Fibroblast of lung (primary cell): ENCODE results near the gene EWSR1.

Experiments
- EZH2 ChIP-seq: IDR thresholded peaks from 2 replicates; pipeline ENCODE4 v1.5.1; 2012; ENCODE audit warnings: low read length, control low read depth, mild to moderate bottlenecking; ENCODE audit errors: missing control alignments
- TF ChIP-seq, protein P1 (sequence below), 2 donors: IDR thresholded peaks in 1 of 2; conservative IDR thresholded peaks in 1 of 2; 1 replicate in 1 of 2; 2 replicates in 1 of 2; pipeline ENCODE4 v1.5.1; 2011 to 2012; ENCODE audit warnings: low read length in 2 of 2, control low read depth in 1 of 2, inconsistent platforms in 1 of 2, low read depth in 1 of 2, mild to moderate bottlenecking in 1 of 2

DNA sequence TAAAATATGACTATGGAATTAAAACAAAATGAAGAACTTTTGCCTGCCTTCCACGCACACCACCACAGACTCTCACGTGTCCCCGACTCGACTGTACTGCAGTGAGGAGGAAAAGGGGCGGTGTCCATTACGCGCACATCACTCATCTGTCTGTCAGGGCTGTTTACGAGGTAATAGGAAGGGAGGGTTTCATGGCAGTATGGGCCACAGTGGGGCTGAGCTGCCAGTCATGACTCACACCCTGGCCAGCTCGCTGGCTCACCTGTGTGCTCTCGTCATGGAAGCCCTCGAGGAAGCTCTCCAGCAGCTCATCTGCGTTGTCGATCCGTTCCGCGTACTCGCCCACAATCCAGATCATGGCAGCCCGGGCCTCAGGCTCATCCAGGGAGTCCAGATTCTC is 80.9 kb downstream of the EWSR1 start:
- TF ChIP-seq, protein P1, sequence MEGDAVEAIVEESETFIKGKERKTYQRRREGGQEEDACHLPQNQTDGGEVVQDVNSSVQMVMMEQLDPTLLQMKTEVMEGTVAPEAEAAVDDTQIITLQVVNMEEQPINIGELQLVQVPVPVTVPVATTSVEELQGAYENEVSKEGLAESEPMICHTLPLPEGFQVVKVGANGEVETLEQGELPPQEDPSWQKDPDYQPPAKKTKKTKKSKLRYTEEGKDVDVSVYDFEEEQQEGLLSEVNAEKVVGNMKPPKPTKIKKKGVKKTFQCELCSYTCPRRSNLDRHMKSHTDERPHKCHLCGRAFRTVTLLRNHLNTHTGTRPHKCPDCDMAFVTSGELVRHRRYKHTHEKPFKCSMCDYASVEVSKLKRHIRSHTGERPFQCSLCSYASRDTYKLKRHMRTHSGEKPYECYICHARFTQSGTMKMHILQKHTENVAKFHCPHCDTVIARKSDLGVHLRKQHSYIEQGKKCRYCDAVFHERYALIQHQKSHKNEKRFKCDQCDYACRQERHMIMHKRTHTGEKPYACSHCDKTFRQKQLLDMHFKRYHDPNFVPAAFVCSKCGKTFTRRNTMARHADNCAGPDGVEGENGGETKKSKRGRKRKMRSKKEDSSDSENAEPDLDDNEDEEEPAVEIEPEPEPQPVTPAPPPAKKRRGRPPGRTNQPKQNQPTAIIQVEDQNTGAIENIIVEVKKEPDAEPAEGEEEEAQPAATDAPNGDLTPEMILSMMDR (conservative IDR thresholded peaks at IDR 0.05 in 1 of 2, IDR thresholded peaks at IDR 0.05 in 1 of 2; ENCODE audit: low read depth in 1 of 2, low read length in 2 of 2): no peak
- no peak for TF ChIP-seq EZH2
